ENCODE data around the gene TMSB10. TPM values are rescaled to one million over a fixed set of nuclear protein-coding genes. Genes with fewer than 3 reads are reported as not detected.

Gene TMSB10
- total and polyA plus RNA-seq, 2 of the 13 experiments (the other 11 are each of a cell fraction or from before 2014, with no cell fraction given) = 665 to 708 TPM

DNA sequence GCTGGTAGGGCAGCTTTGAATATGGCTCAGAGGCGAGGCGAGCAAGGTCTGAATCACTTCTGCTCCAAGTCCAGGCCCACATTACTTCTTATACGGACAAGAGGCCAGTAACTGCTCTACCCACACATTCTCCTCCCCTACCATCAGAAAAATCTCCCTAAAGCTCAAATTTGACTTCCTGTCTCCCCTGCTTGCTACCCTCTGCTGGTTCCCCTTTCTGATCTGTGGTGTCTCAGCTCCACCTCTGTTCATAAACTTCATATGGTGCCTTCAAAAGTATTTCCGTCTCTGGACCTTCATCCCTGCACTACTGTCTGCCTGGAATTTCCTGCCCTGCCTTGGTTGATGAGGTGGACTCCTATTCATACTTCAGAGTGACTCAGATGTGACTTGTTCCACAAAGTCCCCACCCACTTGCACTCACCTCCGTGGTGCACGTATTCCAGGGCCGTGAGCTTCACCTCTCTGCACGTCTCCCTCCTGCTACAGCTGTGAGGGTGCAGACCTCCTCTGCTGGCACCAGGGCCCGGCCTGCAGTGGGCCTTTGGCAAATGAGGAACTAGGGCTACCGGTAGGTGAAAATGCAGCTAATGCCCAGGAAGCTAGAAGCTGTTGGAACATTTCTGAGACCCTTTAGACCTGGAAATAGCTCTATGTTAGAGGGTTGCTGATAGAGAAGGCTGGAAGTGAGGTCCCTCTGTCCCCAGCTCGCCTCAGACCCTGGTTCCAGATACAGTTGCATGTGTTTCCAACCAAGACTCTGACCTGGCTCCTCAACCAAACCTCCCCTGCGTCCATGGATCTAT lies 41.0 kb downstream of the TMSB10 start (continued):
- TF ChIP-seq CTCF (CRISPR knock-in tag; IDR thresholded peaks at IDR 0.05) (peak; percentile 49), ZSCAN30 (CRISPR knock-in tag; IDR thresholded peaks at IDR 0.05) (no peak), FIP1L1 (IDR thresholded peaks at IDR 0.05; ENCODE audit: borderline replicate concordance, insufficient read depth, low read depth, low read length) (no peak), HOXD1 (CRISPR knock-in tag; IDR thresholded peaks at IDR 0.05) (peak; percentile 79; the same call in 1 of the 2 replicates), HCFC1 (IDR thresholded peaks at IDR 0.05; ENCODE audit: low read depth, low read length) (no peak), ZNF318 (CRISPR knock-in tag; IDR thresholded peaks at IDR 0.05) (no peak), ZNF577 (CRISPR knock-in tag; IDR thresholded peaks at IDR 0.05; ENCODE audit: borderline replicate concordance, low read depth) (no peak), SAP130 (CRISPR knock-in tag; IDR thresholded peaks at IDR 0.05; ENCODE audit: low read depth) (peak; percentile 96), FOXO1 (CRISPR knock-in tag; IDR thresholded peaks at IDR 0.05) (peak; percentile 59; the same call in 1 of the 2 replicates), FOXC1 (CRISPR knock-in tag; IDR thresholded peaks at IDR 0.05; ENCODE audit: borderline replicate concordance) (0 out of 2 replicates have a peak, but pooled peaks have one; percentile 59), ZNF891 (CRISPR knock-in tag; IDR thresholded peaks at IDR 0.05) (no peak), MNT (IDR thresholded peaks at IDR 0.05) (peak; percentile 18; the same call in 1 of the 2 replicates), PCBP2 (optimal IDR thresholded peaks at IDR 0.05; ENCODE audit: low read depth, low read length, poor library complexity, severe bottlenecking) (peak; percentile 94), MAFK (conservative IDR thresholded peaks at IDR 0.05 in 1 of 2, IDR thresholded peaks at IDR 0.05 in 1 of 2; ENCODE audit: low read length in 2 of 2) (no peak)

All from HepG2 (cell line).